ENCODE data around the gene LLCFC1. TPM values are rescaled to one million over a fixed set of nuclear protein-coding genes. Genes with fewer than 3 reads are reported as not detected.

Gene LLCFC1
- total and polyA plus RNA-seq, 2 experiments from 2014 or later = not detected

DNA sequence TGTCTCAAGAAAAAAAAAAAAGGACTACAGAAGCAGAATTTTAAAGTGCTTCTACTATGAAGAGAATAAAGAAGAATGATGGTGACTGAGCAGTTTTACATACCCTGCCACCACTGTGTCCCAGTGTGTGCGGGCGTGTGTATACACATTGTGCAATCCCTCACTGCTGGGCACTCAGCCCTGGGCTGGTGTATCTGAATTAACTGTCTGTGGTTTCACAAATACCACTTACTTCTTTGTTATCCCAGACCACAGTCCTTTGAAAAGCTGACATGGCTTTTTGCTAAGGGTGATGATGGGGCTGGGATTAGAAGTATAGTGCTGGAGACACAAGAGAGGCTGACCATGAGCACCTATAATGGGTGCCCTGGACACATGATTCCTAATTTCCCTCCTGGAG is 32.6 kb upstream of the LLCFC1 start:
- Histone ChIP-seq H3K27me3 (no peaks in the 10 kb centered on the region), H3K27ac (no peak overlapping the region), H3K9me3 (ENCODE audit: low read depth) (no peaks in the 10 kb centered on the region), H3K4me1 (ENCODE audit: low read depth) (no peaks in the 10 kb centered on the region), H3K4me3 (no peak overlapping the region), H3K36me3 (no peaks in the 10 kb centered on the region)
- TF ChIP-seq, protein P1, sequence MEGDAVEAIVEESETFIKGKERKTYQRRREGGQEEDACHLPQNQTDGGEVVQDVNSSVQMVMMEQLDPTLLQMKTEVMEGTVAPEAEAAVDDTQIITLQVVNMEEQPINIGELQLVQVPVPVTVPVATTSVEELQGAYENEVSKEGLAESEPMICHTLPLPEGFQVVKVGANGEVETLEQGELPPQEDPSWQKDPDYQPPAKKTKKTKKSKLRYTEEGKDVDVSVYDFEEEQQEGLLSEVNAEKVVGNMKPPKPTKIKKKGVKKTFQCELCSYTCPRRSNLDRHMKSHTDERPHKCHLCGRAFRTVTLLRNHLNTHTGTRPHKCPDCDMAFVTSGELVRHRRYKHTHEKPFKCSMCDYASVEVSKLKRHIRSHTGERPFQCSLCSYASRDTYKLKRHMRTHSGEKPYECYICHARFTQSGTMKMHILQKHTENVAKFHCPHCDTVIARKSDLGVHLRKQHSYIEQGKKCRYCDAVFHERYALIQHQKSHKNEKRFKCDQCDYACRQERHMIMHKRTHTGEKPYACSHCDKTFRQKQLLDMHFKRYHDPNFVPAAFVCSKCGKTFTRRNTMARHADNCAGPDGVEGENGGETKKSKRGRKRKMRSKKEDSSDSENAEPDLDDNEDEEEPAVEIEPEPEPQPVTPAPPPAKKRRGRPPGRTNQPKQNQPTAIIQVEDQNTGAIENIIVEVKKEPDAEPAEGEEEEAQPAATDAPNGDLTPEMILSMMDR (IDR thresholded peaks at IDR 0.05; ENCODE audit: low read depth, low read length) = no peak
- no peak for DNase-seq (ENCODE audit: low read depth in 1 of 2, low spot score in 1 of 2)

DNA sequence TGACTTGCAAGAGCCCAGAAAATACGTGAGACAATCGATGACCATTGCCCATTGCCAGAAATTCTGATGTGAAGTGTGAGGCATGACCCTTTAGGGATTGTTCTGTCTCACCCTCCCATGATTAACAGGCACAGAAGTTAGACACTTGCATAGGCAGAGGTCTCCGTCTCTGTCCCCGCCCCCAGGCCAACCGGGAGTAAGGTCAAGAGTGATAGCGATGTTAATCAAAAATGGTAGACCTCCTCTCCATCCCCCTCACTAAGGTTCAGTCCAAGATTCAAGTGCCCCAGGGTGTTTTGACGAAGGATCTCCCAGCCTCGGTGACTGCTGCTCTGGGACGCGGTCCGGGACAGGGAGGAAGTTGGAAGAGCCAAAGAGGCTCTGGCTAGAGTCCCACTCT is 31.0 kb upstream of the LLCFC1 start:
- no peak for DNase-seq (ENCODE audit: low read depth in 1 of 2, low spot score in 1 of 2)
- H3K36me3 ChIP-seq = no peaks in the 10 kb centered on the region
- no peaks in the 10 kb centered on the region for H3K9me3 ChIP-seq (ENCODE audit: low read depth)
- H3K27ac ChIP-seq = no peak overlapping the region
- H3K4me3 ChIP-seq = no peak overlapping the region
- TF ChIP-seq, protein P1 (IDR thresholded peaks at IDR 0.05; ENCODE audit: low read depth, low read length) = no peak
- no peaks in the 10 kb centered on the region for H3K27me3 ChIP-seq
- H3K4me1 ChIP-seq (ENCODE audit: low read depth) = no peaks in the 10 kb centered on the region

DNA sequence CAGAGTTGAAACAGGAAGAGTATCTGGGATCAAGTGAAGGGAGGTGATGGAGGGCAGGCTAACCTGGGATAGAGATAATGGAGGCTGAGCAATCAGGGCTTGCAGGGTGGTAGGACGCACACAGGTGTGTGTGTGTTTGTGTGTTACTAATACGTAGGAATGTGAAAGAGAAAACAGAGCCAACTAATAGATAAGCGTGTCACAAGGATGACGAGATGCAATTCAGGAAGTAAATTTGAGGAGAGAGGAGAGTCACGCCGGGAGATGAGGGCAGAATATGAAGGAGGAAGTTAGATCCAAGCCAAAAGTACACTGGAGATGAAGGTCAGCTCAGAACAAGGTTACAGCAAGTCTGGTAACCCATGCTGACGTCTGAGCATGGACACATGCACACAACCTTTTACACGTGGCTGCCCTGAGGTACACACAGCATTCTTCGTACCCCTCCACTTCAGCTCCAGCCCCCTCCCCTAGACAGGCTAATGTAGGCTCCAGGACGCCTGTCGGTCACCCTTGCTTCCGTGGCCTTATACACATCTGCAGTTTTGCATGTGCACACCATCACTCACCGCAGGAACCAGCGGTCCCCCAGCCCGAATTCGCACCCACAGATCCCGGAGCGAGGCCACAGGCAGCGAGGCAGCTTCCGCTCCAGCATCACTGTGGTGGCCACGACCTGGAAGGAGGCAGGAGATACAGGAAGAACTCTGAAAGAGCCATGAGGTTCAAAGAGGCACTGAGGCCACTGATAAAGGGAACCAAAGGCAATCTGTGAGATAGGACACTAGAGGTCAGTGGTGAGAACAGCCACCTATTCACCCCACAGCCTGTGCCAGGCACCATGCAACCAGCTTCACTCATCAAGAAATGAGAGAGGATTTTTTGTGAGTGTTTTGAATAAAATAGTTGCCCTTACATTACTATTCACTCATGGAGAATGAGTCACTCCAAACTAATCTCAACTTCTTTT is 30.1 kb upstream of the LLCFC1 start:
- Histone ChIP-seq H3K9me3 (ENCODE audit: low read depth) (no peaks in the 10 kb centered on the region), H3K4me3 (no peak overlapping the region), H3K27me3 (no peaks in the 10 kb centered on the region), H3K36me3 (no peaks in the 10 kb centered on the region), H3K4me1 (ENCODE audit: low read depth) (no peaks in the 10 kb centered on the region), H3K27ac (no peak overlapping the region)
- TF ChIP-seq, protein P1 (IDR thresholded peaks at IDR 0.05; ENCODE audit: low read depth, low read length) = peak; percentile 14
- peak; percentile 10 to 14 for DNase-seq (ENCODE audit: low read depth in 1 of 2, low spot score in 1 of 2)

DNA sequence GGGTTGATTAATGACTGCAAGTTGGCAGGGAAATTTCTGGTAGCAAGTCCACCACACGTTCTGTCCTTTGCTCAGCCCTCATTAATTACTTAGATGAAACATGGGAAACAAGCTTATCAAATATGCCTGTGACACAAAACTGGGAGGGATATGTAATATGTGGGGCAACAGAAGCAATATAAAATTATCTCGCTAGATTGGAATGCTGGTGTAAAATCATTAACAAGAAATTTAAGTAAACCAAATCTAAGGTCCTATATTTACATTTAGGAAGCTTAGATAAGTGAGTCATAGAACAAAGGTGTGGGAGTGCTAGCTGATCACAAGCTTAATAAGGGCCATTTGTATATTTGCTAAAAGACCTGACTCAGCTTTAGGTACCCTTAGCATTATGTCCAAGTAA is 29.3 kb upstream of the LLCFC1 start:
- Histone ChIP-seq H3K4me1 (ENCODE audit: low read depth) (no peaks in the 10 kb centered on the region), H3K9me3 (ENCODE audit: low read depth) (no peaks in the 10 kb centered on the region), H3K27me3 (no peaks in the 10 kb centered on the region), H3K27ac (no peak overlapping the region), H3K4me3 (no peak overlapping the region), H3K36me3 (no peaks in the 10 kb centered on the region)
- TF ChIP-seq, protein P1 (IDR thresholded peaks at IDR 0.05; ENCODE audit: low read depth, low read length) = no peak
- DNase-seq (ENCODE audit: low read depth in 1 of 2, low spot score in 1 of 2) = no peak

DNA sequence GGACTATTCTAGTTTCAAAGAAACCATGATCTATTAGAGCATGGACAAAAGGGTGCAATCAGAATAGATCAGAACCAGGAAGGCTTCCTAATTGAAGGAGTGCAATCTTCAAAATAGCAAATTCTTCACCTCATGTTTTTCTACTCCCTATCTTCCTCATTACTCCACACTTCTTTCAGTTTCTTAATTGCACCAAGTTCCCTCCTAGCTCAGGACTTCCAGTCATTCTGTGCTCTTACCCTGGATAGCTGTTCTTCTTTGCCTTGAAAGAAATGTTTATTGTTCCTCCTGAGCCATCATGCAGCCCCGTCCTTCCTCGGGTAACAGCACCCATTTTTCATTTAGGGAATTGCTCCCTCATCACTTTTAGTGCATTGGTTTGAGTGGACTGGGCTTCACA is 28.8 kb upstream of the LLCFC1 start:
- H3K27me3 ChIP-seq = no peaks in the 10 kb centered on the region
- no peaks in the 10 kb centered on the region for H3K4me1 ChIP-seq (ENCODE audit: low read depth)
- no peaks in the 10 kb centered on the region for H3K36me3 ChIP-seq
- H3K4me3 ChIP-seq = no peak overlapping the region
- TF ChIP-seq, protein P1 (IDR thresholded peaks at IDR 0.05; ENCODE audit: low read depth, low read length) = no peak
- no peaks in the 10 kb centered on the region for H3K9me3 ChIP-seq (ENCODE audit: low read depth)
- no peak for DNase-seq (ENCODE audit: low read depth in 1 of 2, low spot score in 1 of 2)
- H3K27ac ChIP-seq = no peak overlapping the region
